ENCODE measurements around the gene HECA. TPM values are rescaled to one million over a fixed set of nuclear protein-coding genes. Genes with fewer than 3 reads are reported as not detected.

The HECA gene
- polyA plus RNA-seq, 1 of the 3 experiments (the other 2 are of a cell fraction): 1.6 TPM

- H3F3A ChIP-seq (replicated peaks; ENCODE audit: insufficient read depth): no peaks in the 10 kb centered on the region
- POLR2A ChIA-PET: interaction anchor here (0.6 kb wide), 1 partner anchor 183 kb away, joined by 3 read pairs; no protein-coding TSS in a partner anchor
Observed at GRCh38 chr6:139187489-139187888, 52.6 kb downstream of the HECA start.

More at GRCh38 chr6:139187489-139187888, 52.6 kb downstream of the HECA start:
- no peaks in the 10 kb centered on the region; a peak in 1 of 4 replicates for H3K4me1 ChIP-seq (ENCODE audit: control insufficient read depth in 1 of 2, insufficient read depth in 2 of 2, low read depth in 1 of 2, low read length in 1 of 2)
- WGBS (ENCODE audit: low lambda C conversion rate): 21% methylated on average over 4 of the region's 4 CpGs
- H3K9ac ChIP-seq: no peak overlapping the region
- H4K20me1 ChIP-seq (ENCODE audit: insufficient read depth): no peaks in the 10 kb centered on the region
- DNase-seq: peak; percentile 10
- no peak overlapping the region for H3K4me3 ChIP-seq (ENCODE audit: low read depth in 2 of 2, low read length in 1 of 2)
- no peak overlapping the region for H3K4me2 ChIP-seq
- H3K27me3 ChIP-seq (ENCODE audit: insufficient read depth): no peaks in the 10 kb centered on the region
- H3K9me2 ChIP-seq: no peaks in the 10 kb centered on the region
- CTCF ChIA-PET: no interaction called here
- H3K79me2 ChIP-seq (ENCODE audit: insufficient read depth): no peaks in the 10 kb centered on the region
- H3K36me3 ChIP-seq (replicated peaks in 1 of 2; ENCODE audit: control insufficient read depth in 1 of 2, insufficient read depth in 2 of 2, low read length in 1 of 2): no peaks in the 10 kb centered on the region
- TF ChIP-seq USF2 (IDR thresholded peaks at IDR 0.05; ENCODE audit: borderline replicate concordance, low read depth, low read length) (no peak), MAX (IDR thresholded peaks at IDR 0.05; ENCODE audit: low read depth) (no peak), RXRA (IDR thresholded peaks at IDR 0.05; ENCODE audit: borderline replicate concordance, low read depth) (no peak), GABPA (IDR thresholded peaks at IDR 0.05; ENCODE audit: low read depth) (no peak), IRF3 (IDR thresholded peaks at IDR 0.05; ENCODE audit: low read depth, low read length) (no peak), RAD21 (IDR thresholded peaks at IDR 0.05; ENCODE audit: low read length) (no peak), ZBTB33 (IDR thresholded peaks at IDR 0.05; ENCODE audit: borderline replicate concordance, low read depth) (no peak), TEAD4 (IDR thresholded peaks at IDR 0.05; ENCODE audit: borderline replicate concordance, insufficient read depth) (no peak), SIN3A (IDR thresholded peaks at IDR 0.05; ENCODE audit: borderline replicate concordance, low read depth, low read length) (no peak), NFIC (IDR thresholded peaks at IDR 0.05; ENCODE audit: borderline replicate concordance) (no peak), USF1 (IDR thresholded peaks at IDR 0.05; ENCODE audit: borderline replicate concordance, low read depth) (no peak), GATA2 (CRISPR knock-in tag; IDR thresholded peaks at IDR 0.05) (no peak), MXI1 (IDR thresholded peaks at IDR 0.05; ENCODE audit: low read depth, low read length) (no peak), REST (IDR thresholded peaks at IDR 0.05; ENCODE audit: low read depth, low read length) (no peak), ELF1 (IDR thresholded peaks at IDR 0.05) (no peak)
- H3K27ac ChIP-seq (ENCODE audit: low read depth in 2 of 2, low read length in 1 of 2): no peak overlapping the region
- no peaks in the 10 kb centered on the region for H3K9me3 ChIP-seq
- no peak overlapping the region for H2AFZ ChIP-seq (ENCODE audit: low read depth)
